Naive B cell (primary cell): ENCODE measurements around the gene PLXNC1. TPM values are rescaled to one million over a fixed set of nuclear protein-coding genes. Genes with fewer than 3 reads are reported as not detected.

Source experiments
- ATAC-seq, 2 donors: fragments of 150-1000 bp; cut with Tn5 transposase; 2 replicates each; pipeline ENCODE4 v1.10.0; 2021; ENCODE audit warnings: low read depth in 2 of 2, mild to moderate bottlenecking in 2 of 2, moderate library complexity in 2 of 2
- DNase-seq: peaks from one replicate; pipeline ENCODE4 v3.0.0; 2022
- H3K27ac Mint-ChIP-seq, 6 donors: one replicate each; pipeline ENCODE4 v1.8.0; 2020 to 2022; ENCODE audit warnings: mild to moderate bottlenecking in 6 of 6, mixed read lengths in 6 of 6, moderate library complexity in 5 of 6, inconsistent platforms in 2 of 6
- H3K27me3 Mint-ChIP-seq, 3 donors: one replicate each; pipeline ENCODE4 v1.8.0; 2021 to 2022; ENCODE audit warnings: mixed read lengths in 3 of 3, mild to moderate bottlenecking in 1 of 3
- H3K36me3 Mint-ChIP-seq, 2 donors: one replicate each; pipeline ENCODE4 v1.8.0; 2020 to 2022; ENCODE audit warnings: mixed read lengths in 2 of 2, inconsistent platforms in 1 of 2, mild to moderate bottlenecking in 1 of 2
- H3K4me1 Mint-ChIP-seq, 3 donors: one replicate each; pipeline ENCODE4 v1.8.0; 2020 to 2022; ENCODE audit warnings: mixed read lengths in 3 of 3, inconsistent platforms in 1 of 3, mild to moderate bottlenecking in 1 of 3, moderate library complexity in 1 of 3
- H3K4me3 Mint-ChIP-seq, 8 donors: one replicate each; pipeline ENCODE4 v1.8.0; 2020 to 2022; ENCODE audit warnings: mild to moderate bottlenecking in 8 of 8, mixed read lengths in 8 of 8, moderate library complexity in 8 of 8, inconsistent platforms in 2 of 8
- H3K9me3 Mint-ChIP-seq, 7 donors: one replicate each; pipeline ENCODE4 v1.8.0; 2020 to 2022; ENCODE audit warnings: mixed read lengths in 7 of 7, mild to moderate bottlenecking in 5 of 7, inconsistent platforms in 2 of 7, moderate library complexity in 1 of 7
- polyA plus RNA-seq, 6 donors: library from polyadenylated mRNA; unstranded; fragments of 300-500 nt; fragmentation: Illumina TruSeq; gene quantifications; one replicate each; pipeline ENCODE4 v1.2.3, GENCODE V29; 2021; ENCODE audit warnings: low read depth in 6 of 6

The PLXNC1 gene
- polyA plus RNA-seq, 6 donors from 2014 or later = 2.1 to 6.9 (median 4.4) TPM

DNA sequence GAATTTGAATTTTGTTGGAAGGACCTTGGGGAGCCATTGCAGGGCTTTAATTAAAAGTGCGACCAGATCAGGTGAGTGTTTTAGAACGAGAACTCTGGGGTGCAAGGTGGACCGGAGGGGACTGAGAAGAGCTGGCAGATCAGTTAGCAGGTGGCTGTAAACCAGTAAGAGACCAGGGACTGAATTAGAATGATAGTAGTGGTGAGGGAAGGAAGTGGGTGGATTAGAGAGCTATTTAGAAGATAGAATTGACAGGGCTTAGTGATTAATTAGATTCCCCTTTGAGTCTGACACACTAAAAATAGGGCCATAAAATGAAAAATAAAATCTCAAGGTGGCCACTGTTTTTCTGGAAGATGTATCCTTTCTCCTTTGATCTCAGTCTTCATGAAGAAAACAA lies 44.8 kb downstream of the PLXNC1 start:
- ATAC-seq (no peak), DNase-seq (no peak)
- H3K36me3 Mint-ChIP-seq = peaks cover 20 to 38% of the 10 kb centered on the region in 2 donors
- peaks cover 15 to 23% (median 19%) of the 10 kb centered on the region in 3 donors for H3K4me1 Mint-ChIP-seq
- H3K27me3 Mint-ChIP-seq = no peaks in the 10 kb centered on the region
- H3K27ac Mint-ChIP-seq = peak overlapping the region in 4 of 6 donors; percentile 41 to 93 (median 63)
- H3K4me3 Mint-ChIP-seq = peak overlapping the region in 2 of 8 donors; percentile 14 to 57
- peaks cover 0 to 10% (median 2%) of the 10 kb centered on the region in 7 donors for H3K9me3 Mint-ChIP-seq

GRCh38 chr12:94195483-94195882 lies 47.1 kb downstream of the PLXNC1 start:
- peaks cover 15 to 23% (median 19%) of the 10 kb centered on the region in 3 donors for H3K4me1 Mint-ChIP-seq
- DNase-seq (no peak), ATAC-seq (no peak)
- no peaks in the 10 kb centered on the region for H3K27me3 Mint-ChIP-seq
- peak overlapping the region in 2 of 6 donors; percentile 73 to 77 for H3K27ac Mint-ChIP-seq
- H3K36me3 Mint-ChIP-seq = peaks cover 20 to 36% of the 10 kb centered on the region in 2 donors
- H3K4me3 Mint-ChIP-seq = no peak overlapping the region
- H3K9me3 Mint-ChIP-seq = peaks cover 0 to 10% (median 2%) of the 10 kb centered on the region in 7 donors

DNA sequence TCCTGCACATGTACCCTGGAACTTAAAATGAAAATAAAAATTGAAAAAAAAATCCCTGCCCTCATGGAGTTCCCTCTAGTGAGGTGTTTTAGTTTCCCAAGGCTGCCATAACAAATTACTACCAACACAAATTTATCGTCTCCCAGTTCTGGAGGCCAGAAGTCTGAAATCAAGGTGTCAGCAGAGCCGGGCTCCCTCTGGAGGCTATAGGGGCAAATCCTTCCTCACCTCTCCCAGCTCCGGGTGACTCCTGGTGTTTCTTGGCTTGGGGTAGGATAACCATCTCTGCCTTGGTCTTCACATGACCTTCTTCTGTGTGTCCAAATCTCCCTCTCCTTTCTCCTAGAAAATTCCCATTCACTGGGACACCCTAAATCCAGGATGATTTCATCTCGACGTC lies 50.1 kb downstream of the PLXNC1 start:
- DNase-seq (no peak), ATAC-seq (no peak)
- Mint-ChIP-seq H3K4me3 (peak overlapping the region in 1 of 8 donors; percentile 25), H3K36me3 (peaks cover 20 to 24% of the 10 kb centered on the region in 2 donors), H3K27me3 (no peaks in the 10 kb centered on the region), H3K4me1 (peaks cover 14 to 28% (median 16%) of the 10 kb centered on the region in 3 donors), H3K27ac (peak overlapping the region in 2 of 6 donors; percentile 55 to 59), H3K9me3 (peaks cover 0 to 5% (median 0%) of the 10 kb centered on the region in 7 donors)

DNA sequence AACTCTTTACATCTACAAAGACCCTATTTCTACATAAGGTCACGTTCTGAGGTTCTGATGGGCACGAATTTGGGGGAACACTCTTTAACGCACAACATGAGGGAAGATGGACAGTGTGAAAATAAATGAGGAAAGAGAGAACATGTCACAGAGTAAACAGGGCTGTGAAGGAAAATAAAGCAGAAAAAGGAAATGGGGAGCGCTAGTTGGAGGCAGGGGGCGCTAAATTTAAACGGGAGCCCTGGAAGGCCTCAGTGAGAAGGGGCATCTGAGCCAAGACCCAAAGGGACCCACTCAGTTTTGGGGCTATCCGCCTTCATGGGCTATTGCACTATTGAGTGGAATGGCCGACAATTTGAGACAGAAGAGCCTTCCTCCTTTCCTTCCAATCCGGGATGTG lies 50.5 kb downstream of the PLXNC1 start:
- ATAC-seq (no peak), DNase-seq (no peak)
- Mint-ChIP-seq H3K36me3 (peaks cover 16 to 20% of the 10 kb centered on the region in 2 donors), H3K4me3 (no peak overlapping the region), H3K4me1 (peaks cover 12 to 29% (median 16%) of the 10 kb centered on the region in 3 donors), H3K27me3 (no peaks in the 10 kb centered on the region), H3K9me3 (peaks cover 0 to 1% (median 0%) of the 10 kb centered on the region in 7 donors), H3K27ac (peak overlapping the region in 2 of 6 donors; percentile 16 to 25)

DNA sequence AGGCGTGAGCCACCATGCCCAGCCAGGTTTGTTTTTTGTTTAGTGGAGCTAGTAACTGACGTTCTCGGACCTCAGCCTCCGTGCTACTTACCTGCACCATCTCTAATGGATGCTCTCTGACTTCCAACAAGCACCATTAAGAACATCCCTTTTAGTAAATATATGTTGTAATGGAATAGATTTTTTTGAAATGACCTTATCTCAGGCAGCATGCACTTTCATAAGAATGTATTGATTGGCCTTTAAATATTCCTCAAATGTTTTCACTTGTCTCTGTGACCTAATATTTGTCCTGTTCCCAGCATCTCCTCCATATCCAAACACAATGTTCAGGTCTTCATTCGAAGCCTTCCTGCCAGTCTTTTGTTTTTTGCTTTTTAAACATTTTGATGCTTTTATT lies 51.7 kb downstream of the PLXNC1 start:
- Mint-ChIP-seq H3K27ac (peak overlapping the region in 2 of 6 donors; percentile 40 to 69), H3K27me3 (no peaks in the 10 kb centered on the region), H3K9me3 (no peaks in the 10 kb centered on the region), H3K4me3 (no peak overlapping the region), H3K36me3 (peaks cover 12 to 15% of the 10 kb centered on the region in 2 donors), H3K4me1 (peaks cover 23 to 34% (median 24%) of the 10 kb centered on the region in 3 donors)
- ATAC-seq (no peak), DNase-seq (no peak)

DNA sequence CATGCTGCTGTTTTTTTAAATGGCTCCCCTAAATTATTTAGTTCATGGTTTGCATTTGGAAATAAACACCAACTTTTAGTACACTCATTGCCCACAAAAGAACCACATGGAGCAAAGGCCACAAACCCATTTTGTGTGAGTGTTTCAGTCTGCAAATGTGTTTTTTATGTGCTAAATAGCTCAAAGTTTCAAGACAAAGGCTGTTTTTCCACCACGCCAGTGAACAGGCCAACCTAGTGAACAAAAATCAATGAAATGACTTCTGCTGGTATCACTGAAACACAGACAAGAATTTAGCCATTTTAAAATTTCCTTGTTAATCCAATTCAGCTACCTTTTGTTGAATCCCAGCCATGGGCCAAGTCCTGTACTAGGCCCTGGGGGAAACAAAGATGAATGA lies 52.3 kb downstream of the PLXNC1 start:
- Mint-ChIP-seq H3K4me1 (peaks cover 27 to 36% (median 28%) of the 10 kb centered on the region in 3 donors), H3K9me3 (no peaks in the 10 kb centered on the region), H3K36me3 (peaks cover 10 to 15% of the 10 kb centered on the region in 2 donors), H3K4me3 (no peak overlapping the region), H3K27ac (peak overlapping the region in 1 of 6 donors; percentile 55), H3K27me3 (no peaks in the 10 kb centered on the region)
- no peak for ATAC-seq
- DNase-seq = no peak

GRCh38 chr12:94202245-94203180 lies 54.1 kb downstream of the PLXNC1 start:
- H3K9me3 Mint-ChIP-seq = no peaks in the 10 kb centered on the region
- no peak for ATAC-seq
- no peaks in the 10 kb centered on the region for H3K27me3 Mint-ChIP-seq
- H3K36me3 Mint-ChIP-seq = peaks cover 10 to 15% of the 10 kb centered on the region in 2 donors
- H3K27ac Mint-ChIP-seq = peak overlapping the region in 4 of 6 donors; percentile 6 to 88 (median 74)
- no peak overlapping the region for H3K4me3 Mint-ChIP-seq
- no peak for DNase-seq
- peaks cover 45 to 54% (median 46%) of the 10 kb centered on the region in 3 donors for H3K4me1 Mint-ChIP-seq

DNA sequence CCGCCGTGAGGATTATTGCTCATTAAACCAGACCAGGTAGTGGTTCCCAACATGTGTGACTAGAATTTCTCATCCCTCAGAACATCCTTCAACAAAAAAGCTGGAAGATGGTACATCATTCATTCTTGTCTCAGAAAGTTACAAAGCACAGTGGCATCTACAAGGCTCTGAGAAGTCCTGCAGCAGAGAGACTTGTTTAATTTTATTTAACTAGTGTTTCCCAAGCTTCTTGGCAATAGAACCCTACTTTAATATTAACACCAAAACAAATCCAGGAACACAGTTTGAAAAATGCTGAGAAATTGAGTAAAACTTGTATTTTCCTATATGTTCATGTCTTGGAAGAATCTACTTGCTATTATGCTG lies 54.8 kb downstream of the PLXNC1 start:
- no peaks in the 10 kb centered on the region for H3K27me3 Mint-ChIP-seq
- peaks cover 52 to 60% (median 52%) of the 10 kb centered on the region in 3 donors for H3K4me1 Mint-ChIP-seq
- DNase-seq = no peak
- H3K27ac Mint-ChIP-seq = peak overlapping the region in 1 of 6 donors; percentile 6
- H3K9me3 Mint-ChIP-seq = no peaks in the 10 kb centered on the region
- no peak overlapping the region for H3K4me3 Mint-ChIP-seq
- H3K36me3 Mint-ChIP-seq = peaks cover 10 to 15% of the 10 kb centered on the region in 2 donors
- no peak for ATAC-seq

GRCh38 chr12:94203796-94204195 lies 55.4 kb downstream of the PLXNC1 start:
- no peak overlapping the region for H3K4me3 Mint-ChIP-seq
- peaks cover 58 to 67% (median 58%) of the 10 kb centered on the region in 3 donors for H3K4me1 Mint-ChIP-seq
- peak overlapping the region in 3 of 6 donors; percentile 57 to 88 (median 85) for H3K27ac Mint-ChIP-seq
- H3K9me3 Mint-ChIP-seq = no peaks in the 10 kb centered on the region
- H3K36me3 Mint-ChIP-seq = peaks cover 10 to 15% of the 10 kb centered on the region in 2 donors
- ATAC-seq (no peak), DNase-seq (no peak)
- no peaks in the 10 kb centered on the region for H3K27me3 Mint-ChIP-seq

DNA sequence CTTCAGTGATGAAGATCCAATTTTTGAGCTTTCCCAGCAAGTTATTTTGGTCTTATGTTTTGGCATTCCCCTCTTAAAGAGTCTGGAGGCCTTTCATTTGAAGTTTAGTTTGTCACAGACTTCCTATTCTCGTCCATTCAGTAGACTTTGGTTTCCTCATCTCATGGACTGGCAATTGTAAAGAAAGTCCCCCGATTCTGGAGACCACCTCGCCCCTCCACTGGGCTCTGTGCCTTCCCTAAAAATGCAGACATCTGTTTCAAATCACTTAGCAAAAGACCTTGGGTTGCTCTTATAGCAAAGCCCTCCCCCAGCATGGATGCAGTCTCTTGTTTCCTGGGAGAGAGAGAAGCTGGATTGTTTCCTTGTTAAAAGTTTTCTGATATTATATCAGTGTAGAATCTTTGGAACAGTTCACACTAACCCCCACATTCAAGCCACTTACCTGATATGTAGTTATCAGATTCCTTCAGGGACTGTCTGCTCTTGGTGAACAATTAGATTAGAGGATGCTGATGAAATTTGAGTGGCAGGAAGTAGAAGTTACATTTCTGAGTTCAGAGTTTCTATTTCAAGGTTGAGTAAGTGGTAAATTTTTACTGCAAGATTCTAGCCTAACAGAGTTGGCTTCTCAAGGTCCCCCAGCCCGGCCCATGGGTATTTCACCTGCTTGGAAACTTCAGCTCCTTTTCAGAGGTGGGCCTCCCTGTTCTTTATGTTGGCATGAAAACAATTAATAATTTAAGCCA lies 56.3 kb downstream of the PLXNC1 start:
- Mint-ChIP-seq H3K27ac (peak overlapping the region; percentile 45 to 93 (median 86)), H3K36me3 (peaks cover 10 to 15% of the 10 kb centered on the region in 2 donors), H3K4me1 (peaks cover 58 to 74% (median 62%) of the 10 kb centered on the region in 3 donors), H3K27me3 (no peaks in the 10 kb centered on the region), H3K9me3 (no peaks in the 10 kb centered on the region), H3K4me3 (peak overlapping the region in 5 of 8 donors; percentile 6 to 78 (median 42))
- ATAC-seq (no peak), DNase-seq (no peak)

DNA sequence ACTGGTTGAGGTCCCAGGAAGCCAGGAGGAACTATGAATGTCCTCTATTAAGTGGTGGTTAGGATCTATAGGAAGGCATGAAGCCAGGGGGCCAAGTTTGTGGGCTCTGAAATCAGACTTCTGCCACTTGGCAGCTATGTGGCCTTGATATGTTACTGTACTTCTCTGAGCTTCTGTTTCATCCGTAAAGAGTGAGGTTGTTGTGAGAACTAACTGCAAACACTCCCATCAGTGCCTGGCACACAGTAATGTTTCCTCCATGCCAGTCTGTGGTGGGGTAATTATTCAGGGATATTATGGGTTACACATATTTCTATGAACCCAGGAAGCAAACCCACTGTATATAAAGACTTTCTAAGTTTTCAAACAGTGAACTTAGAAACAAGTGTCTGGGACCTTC lies 57.4 kb downstream of the PLXNC1 start:
- peaks cover 10 to 15% of the 10 kb centered on the region in 2 donors for H3K36me3 Mint-ChIP-seq
- H3K4me3 Mint-ChIP-seq = peak overlapping the region in 7 of 8 donors; percentile 22 to 73 (median 42)
- DNase-seq (no peak), ATAC-seq (no peak)
- H3K27me3 Mint-ChIP-seq = no peaks in the 10 kb centered on the region
- H3K4me1 Mint-ChIP-seq = peaks cover 58 to 78% (median 62%) of the 10 kb centered on the region in 3 donors
- H3K9me3 Mint-ChIP-seq = no peaks in the 10 kb centered on the region
- H3K27ac Mint-ChIP-seq = peak overlapping the region; percentile 47 to 98 (median 73)

GRCh38 chr12:94206886-94207285 lies 58.5 kb downstream of the PLXNC1 start:
- no peak for ATAC-seq
- H3K4me3 Mint-ChIP-seq = peak overlapping the region in 5 of 8 donors; percentile 64 to 86 (median 79)
- no peak for DNase-seq
- H3K36me3 Mint-ChIP-seq = peaks cover 13 to 19% of the 10 kb centered on the region in 2 donors
- peaks cover 58 to 78% (median 70%) of the 10 kb centered on the region in 3 donors for H3K4me1 Mint-ChIP-seq
- H3K27ac Mint-ChIP-seq = peak overlapping the region; percentile 69 to 99 (median 92)
- peaks cover 0 to 4% (median 0%) of the 10 kb centered on the region in 7 donors for H3K9me3 Mint-ChIP-seq
- H3K27me3 Mint-ChIP-seq = no peaks in the 10 kb centered on the region

- Mint-ChIP-seq H3K27ac (peak overlapping the region; percentile 94 to 99 (median 98)), H3K9me3 (peaks cover 0 to 4% (median 0%) of the 10 kb centered on the region in 7 donors), H3K27me3 (no peaks in the 10 kb centered on the region), H3K4me1 (peaks cover 53 to 72% (median 65%) of the 10 kb centered on the region in 3 donors), H3K36me3 (peaks cover 9 to 15% of the 10 kb centered on the region in 2 donors), H3K4me3 (peak overlapping the region; percentile 77 to 92 (median 82))
- DNase-seq (no peak), ATAC-seq (no peak)
These were observed 59.1 kb downstream of the PLXNC1 start for GRCh38 chr12:94207467-94207848.
